ENCODE data around the gene BRD7. TPM values are rescaled to one million over a fixed set of nuclear protein-coding genes. Genes with fewer than 3 reads are reported as not detected.

BRD7 gene
- total and polyA plus RNA-seq, 2 experiments from 2014 or later = 51.2 to 51.3 TPM

- no peaks in the 10 kb centered on the region for H4K20me1 ChIP-seq (ENCODE audit: insufficient read depth, poor library complexity, severe bottlenecking)
- no peak for DNase-seq (ENCODE audit: low spot score)
- WGBS (ENCODE audit: low lambda C conversion rate, missing lambda C conversion rate) = 77% methylated on average over 8 of the region's 8 CpGs
- no peak for TF ChIP-seq EZH2 (IDR thresholded peaks at IDR 0.05; ENCODE audit: borderline replicate concordance)
- TF ChIP-seq EZH2phosphoT487 (IDR thresholded peaks at IDR 0.05; ENCODE audit: low read depth, severe bottlenecking, unreplicated experiment) = no peak
- no peak for TF ChIP-seq CTCF (IDR thresholded peaks at IDR 0.05; ENCODE audit: poor library complexity)
- H3K9me2 ChIP-seq (replicated peaks; ENCODE audit: insufficient read depth) = no peaks in the 10 kb centered on the region
- H3K4me2 ChIP-seq = no peak overlapping the region
- no peaks in the 10 kb centered on the region for H3K9me3 ChIP-seq (ENCODE audit: low read depth)
- H3K4me1 ChIP-seq (ENCODE audit: insufficient read depth) = peaks cover 6% of the 10 kb centered on the region
- no peak overlapping the region for H3K4me3 ChIP-seq
- H3K36me3 ChIP-seq (replicated peaks; ENCODE audit: insufficient read depth, low read depth) = no peaks in the 10 kb centered on the region
- no peaks in the 10 kb centered on the region for H3K79me2 ChIP-seq
- no peak overlapping the region for H2AFZ ChIP-seq
- no peaks in the 10 kb centered on the region for H3K27me3 ChIP-seq
- peak overlapping the region; percentile 10 for H3K27ac ChIP-seq
Observed at GRCh38 chr16:50338371-50339231, 30.2 kb downstream of the BRD7 start.

DNA sequence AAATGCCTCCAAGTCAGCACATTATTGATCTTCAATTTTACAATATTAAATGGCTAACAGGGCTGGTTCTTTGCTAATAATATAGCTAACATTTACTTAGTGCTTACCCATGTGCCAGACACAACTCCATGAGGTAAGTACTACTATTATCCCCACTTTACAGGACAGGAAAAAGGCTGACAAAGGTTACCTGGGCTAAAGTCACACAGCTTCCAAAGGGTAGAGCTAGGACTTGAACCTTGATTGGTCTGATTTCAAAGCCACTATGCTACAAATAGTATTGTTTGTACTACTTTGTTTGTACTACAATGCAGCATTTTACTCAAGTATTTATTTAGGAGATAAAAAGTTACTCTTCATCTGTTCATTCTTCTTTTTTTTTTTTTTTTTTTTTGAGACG is 31.9 kb downstream of the BRD7 start:
- Histone ChIP-seq H3K4me1 (ENCODE audit: insufficient read depth) (peaks cover 6% of the 10 kb centered on the region), H3K27ac (no peak overlapping the region)
- WGBS (ENCODE audit: low lambda C conversion rate, missing lambda C conversion rate) = 88% methylated on average over 1 of the region's 1 CpG

GRCh38 chr16:50335196-50335958 is 33.4 kb downstream of the BRD7 start:
- Histone ChIP-seq H3K4me2 (no peak overlapping the region), H3K27ac (no peak overlapping the region), H4K20me1 (ENCODE audit: insufficient read depth, poor library complexity, severe bottlenecking) (no peaks in the 10 kb centered on the region), H3K9me3 (ENCODE audit: low read depth) (no peaks in the 10 kb centered on the region), H3K4me3 (no peak overlapping the region), H3K27me3 (no peaks in the 10 kb centered on the region), H3K4me1 (ENCODE audit: insufficient read depth) (peaks cover 6% of the 10 kb centered on the region), H3K79me2 (peaks cover 17% of the 10 kb centered on the region), H3K36me3 (replicated peaks; ENCODE audit: insufficient read depth, low read depth) (no peaks in the 10 kb centered on the region), H3K9me2 (replicated peaks; ENCODE audit: insufficient read depth) (no peaks in the 10 kb centered on the region), H2AFZ (no peak overlapping the region)
- WGBS (ENCODE audit: low lambda C conversion rate, missing lambda C conversion rate) = 91% methylated on average over 8 of the region's 8 CpGs
- TF ChIP-seq CTCF (IDR thresholded peaks at IDR 0.05; ENCODE audit: poor library complexity) (no peak), EZH2phosphoT487 (IDR thresholded peaks at IDR 0.05; ENCODE audit: low read depth, severe bottlenecking, unreplicated experiment) (no peak), EZH2 (IDR thresholded peaks at IDR 0.05; ENCODE audit: borderline replicate concordance) (no peak)
- no peak for DNase-seq (ENCODE audit: low spot score)

More for the DNA sequence above, 31.9 kb downstream of the BRD7 start:
- TF ChIP-seq EZH2 (IDR thresholded peaks at IDR 0.05; ENCODE audit: borderline replicate concordance) = no peak
- Histone ChIP-seq H3K9me3 (ENCODE audit: low read depth) (no peaks in the 10 kb centered on the region), H3K36me3 (replicated peaks; ENCODE audit: insufficient read depth, low read depth) (no peaks in the 10 kb centered on the region), H3K27me3 (no peaks in the 10 kb centered on the region), H2AFZ (no peak overlapping the region), H3K9me2 (replicated peaks; ENCODE audit: insufficient read depth) (no peaks in the 10 kb centered on the region), H3K4me3 (no peak overlapping the region), H3K79me2 (peaks cover 13% of the 10 kb centered on the region), H3K4me2 (no peak overlapping the region), H4K20me1 (ENCODE audit: insufficient read depth, poor library complexity, severe bottlenecking) (no peaks in the 10 kb centered on the region)
- no peak for DNase-seq (ENCODE audit: low spot score)
